Liver (tissue), 9 donors: ENCODE measurements around the gene SMIM27. TPM values are rescaled to one million over a fixed set of nuclear protein-coding genes. Genes with fewer than 3 reads are reported as not detected.

Experiments
- DNase-seq: peaks from one replicate; pipeline ENCODE4 v3.0.0-alpha.2; 2017; ENCODE audit warnings: low spot score
- H3K27ac ChIP-seq, 2 donors: one replicate each; pipeline ENCODE4 v1.7.0; 2013; ENCODE audit warnings: inconsistent platforms in 2 of 2, low read length in 2 of 2, control low read depth in 1 of 2, low read depth in 1 of 2, mild to moderate bottlenecking in 1 of 2
- H3K27me3 ChIP-seq, 4 donors: one replicate each; pipeline versions ENCODE4 v1.6.1 to v1.7.0; 2013; ENCODE audit warnings: low read length in 3 of 4, inconsistent platforms in 1 of 4, mild to moderate bottlenecking in 1 of 4, moderate library complexity in 1 of 4; ENCODE audit not compliant: control insufficient read depth in 4 of 4, insufficient read depth in 4 of 4
- H3K36me3 ChIP-seq, 4 donors: one replicate each; pipeline versions ENCODE4 v1.6.1 to v1.7.0; 2013; ENCODE audit warnings: low read length in 3 of 4, mild to moderate bottlenecking in 3 of 4, low read depth in 1 of 4, moderate library complexity in 1 of 4; ENCODE audit not compliant: control insufficient read depth in 4 of 4, insufficient read depth in 3 of 4
- H3K4me1 ChIP-seq, 4 donors: one replicate each; pipeline versions ENCODE4 v1.6.1 to v1.7.0; 2013; ENCODE audit warnings: low read length in 3 of 4, mild to moderate bottlenecking in 3 of 4, moderate library complexity in 1 of 4; ENCODE audit not compliant: control insufficient read depth in 4 of 4, insufficient read depth in 4 of 4
- H3K4me3 ChIP-seq, 3 donors: one replicate each; pipeline versions ENCODE4 v1.6.1 to v1.7.0; 2013; ENCODE audit warnings: low read length in 3 of 3, control low read depth in 1 of 3, low read depth in 1 of 3, mild to moderate bottlenecking in 1 of 3
- H3K9ac ChIP-seq, 2 donors: one replicate each; pipeline ENCODE4 v1.7.0; 2013; ENCODE audit warnings: low read length in 2 of 2, mild to moderate bottlenecking in 2 of 2, moderate library complexity in 2 of 2, control low read depth in 1 of 2, low read depth in 1 of 2
- H3K9me3 ChIP-seq, 4 donors: one replicate each; pipeline versions ENCODE4 v1.6.1 to v1.7.0; 2013; ENCODE audit warnings: low read length in 3 of 4; ENCODE audit not compliant: control insufficient read depth in 4 of 4
- CTCF ChIP-seq: fragments of 150-350 bp; IDR thresholded peaks from 2 replicates; pipeline ENCODE4 v1.5.1; 2017; ENCODE audit warnings: improper control_type of control experiment, low read depth, low read length; ENCODE audit not compliant: missing input control
- EGR1 ChIP-seq, 2 donors: IDR thresholded peaks; 2 replicates each; pipeline ENCODE4 v1.6.1; 2016 to 2018; ENCODE audit warnings: antibody characterized with exemption in 2 of 2, low read depth in 2 of 2
- FOXA1 ChIP-seq: IDR thresholded peaks from 2 replicates; pipeline ENCODE4 v1.6.1; 2016; ENCODE audit warnings: antibody characterized with exemption
- FOXA2 ChIP-seq: IDR thresholded peaks from 2 replicates; pipeline ENCODE4 v1.6.1; 2016; ENCODE audit warnings: antibody characterized with exemption
- GABPA ChIP-seq, 2 donors: IDR thresholded peaks in 1 of 2; conservative IDR thresholded peaks in 1 of 2; 2 replicates each; pipeline ENCODE4 v1.6.1; 2016; ENCODE audit warnings: antibody characterized with exemption in 2 of 2, mild to moderate bottlenecking in 1 of 2, moderate library complexity in 1 of 2
- HNF4A ChIP-seq, 2 donors: conservative IDR thresholded peaks; 2 replicates each; pipeline ENCODE4 v1.6.1; 2016; ENCODE audit warnings: antibody characterized with exemption in 2 of 2, mild to moderate bottlenecking in 2 of 2
- HNF4G ChIP-seq: IDR thresholded peaks from 2 replicates; pipeline ENCODE4 v1.6.1; 2016; ENCODE audit warnings: antibody characterized with exemption
- JUND ChIP-seq, 2 donors: IDR thresholded peaks; 2 replicates each; pipeline ENCODE4 v1.6.1; 2016; ENCODE audit warnings: antibody characterized with exemption in 2 of 2
- MAX ChIP-seq: IDR thresholded peaks from 2 replicates; pipeline ENCODE4 v1.6.1; 2016; ENCODE audit warnings: antibody characterized with exemption
- NR2F2 ChIP-seq: IDR thresholded peaks from 2 replicates; pipeline ENCODE4 v1.6.1; 2016; ENCODE audit warnings: antibody characterized with exemption
- RAD21 ChIP-seq, 2 donors: IDR thresholded peaks; 2 replicates each; pipeline ENCODE4 v1.6.1; 2016; ENCODE audit warnings: antibody characterized with exemption in 2 of 2, mild to moderate bottlenecking in 2 of 2
- REST ChIP-seq: IDR thresholded peaks from 2 replicates; pipeline ENCODE4 v1.6.1; 2016; ENCODE audit warnings: antibody characterized with exemption, mild to moderate bottlenecking
- RXRA ChIP-seq, 2 donors: IDR thresholded peaks; 2 replicates each; pipeline ENCODE4 v1.6.1; 2017 to 2018; ENCODE audit warnings: antibody characterized with exemption in 2 of 2, mild to moderate bottlenecking in 1 of 2
- SP1 ChIP-seq: IDR thresholded peaks from 2 replicates; pipeline ENCODE4 v1.6.1; 2018; ENCODE audit warnings: antibody characterized with exemption, mild to moderate bottlenecking
- TAF1 ChIP-seq: conservative IDR thresholded peaks from 2 replicates; pipeline ENCODE4 v1.6.1; 2016; ENCODE audit warnings: antibody characterized with exemption, mild to moderate bottlenecking
- YY1 ChIP-seq: IDR thresholded peaks from 2 replicates; pipeline ENCODE4 v1.6.1; 2016; ENCODE audit warnings: antibody characterized with exemption, mild to moderate bottlenecking
- ZBTB33 ChIP-seq: IDR thresholded peaks from 2 replicates; pipeline ENCODE4 v1.6.1; 2016; ENCODE audit warnings: antibody characterized with exemption
- WGBS: extraction: QIAGEN DNeasy Blood & Tissue Kit; methylation state at CpG from one replicate; pipeline ENCODE4 v1.1.7; 2013; 5-methylcytosine and 5-hydroxymethylcytosine counted together
- polyA plus RNA-seq, 2 donors: library from polyadenylated mRNA; stranded (reverse) in 1 of 2; unstranded in 1 of 2; fragments of 200-250 nt in 1 of 2; fragments of >200 nt in 1 of 2; fragmentation: Nextera tagmentation in 1 of 2; extraction: Ambion mirVana in 1 of 2; gene quantifications; one replicate each; pipeline versions ENCODE4 v1.2.1 to v1.2.3, GENCODE V29; 2013 to 2015
- total RNA-seq, 2 donors: library from RNA; depleted of rRNA; stranded (reverse); fragments of >200 nt; gene quantifications; one replicate each; pipeline ENCODE4 v1.2.3, GENCODE V29; 2014
- TF ChIP-seq, protein P1 (sequence below): IDR thresholded peaks from 2 replicates; pipeline ENCODE4 v1.6.1; 2016; ENCODE audit warnings: antibody characterized with exemption
- donor health status: healthy.
- donor health status: healthy.
- donor health status: healthy.
- donor health status: healthy.
- donor health status: healthy.

The SMIM27 gene
- total and polyA plus RNA-seq, 4 donors: 1.0 to 17.0 (median 4.4) TPM

DNA sequence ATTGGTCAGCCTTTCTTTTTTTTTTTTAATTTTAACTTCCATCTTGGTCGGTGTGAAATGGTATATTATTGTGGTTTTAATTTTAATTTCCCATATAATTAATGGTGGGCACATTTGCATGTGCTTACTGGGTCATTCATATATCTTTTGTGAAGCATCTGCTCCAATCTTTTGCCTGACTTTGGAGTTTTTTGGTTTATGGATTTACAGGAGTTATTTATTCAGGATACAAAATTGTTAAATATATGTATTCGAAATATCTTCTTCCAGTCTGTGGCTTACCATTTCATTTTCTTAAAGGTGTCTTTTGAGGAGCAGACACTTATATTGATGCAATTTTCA is 25.4 kb upstream of the SMIM27 start:
- Histone ChIP-seq H3K27me3 (no peaks in the 10 kb centered on the region), H3K9me3 (no peaks in the 10 kb centered on the region), H3K27ac (peak overlapping the region; percentile 62 to 78), H3K4me3 (peak overlapping the region in 2 of 3 donors; percentile 53 to 60), H3K9ac (peak overlapping the region in 1 of 2 donors; percentile 51), H3K36me3 (peaks cover 0 to 2% (median under 1%) of the 10 kb centered on the region in 4 donors), H3K4me1 (peaks cover 13 to 33% (median 20%) of the 10 kb centered on the region in 4 donors)
- 9% methylated on average over 2 of the region's 2 CpGs for WGBS
- TF ChIP-seq YY1 (no peak), RXRA (IDR thresholded peaks at IDR 0.05) (no peak), ZBTB33 (no peak), EGR1 (IDR thresholded peaks at IDR 0.05; ENCODE audit: low read depth in 2 of 2) (no peak), TAF1 (no peak), REST (no peak), JUND (IDR thresholded peaks at IDR 0.05) (no peak), CTCF (no peak), NR2F2 (no peak), FOXA1 (no peak), HNF4G (no peak), SP1 (no peak), MAX (no peak), GABPA (IDR thresholded peaks at IDR 0.05 in 1 of 2, conservative IDR thresholded peaks at IDR 0.05 in 1 of 2) (no peak), HNF4A (conservative IDR thresholded peaks at IDR 0.05) (no peak), RAD21 (IDR thresholded peaks at IDR 0.05) (no peak), FOXA2 (no peak)
- TF ChIP-seq, protein P1, sequence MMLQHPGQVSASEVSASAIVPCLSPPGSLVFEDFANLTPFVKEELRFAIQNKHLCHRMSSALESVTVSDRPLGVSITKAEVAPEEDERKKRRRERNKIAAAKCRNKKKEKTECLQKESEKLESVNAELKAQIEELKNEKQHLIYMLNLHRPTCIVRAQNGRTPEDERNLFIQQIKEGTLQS: no peak
- no peak for DNase-seq

- Histone ChIP-seq H3K4me3 (no peak overlapping the region), H3K36me3 (no peaks in the 10 kb centered on the region), H3K9me3 (no peaks in the 10 kb centered on the region), H3K9ac (no peak overlapping the region), H3K27ac (no peak overlapping the region), H3K4me1 (no peaks in the 10 kb centered on the region), H3K27me3 (no peaks in the 10 kb centered on the region)
- 97% methylated on average over 6 of the region's 6 CpGs for WGBS
- DNase-seq: no peak
- TF ChIP-seq TAF1: no peak
- TF ChIP-seq, protein P1: no peak
- no peak for TF ChIP-seq RXRA (IDR thresholded peaks at IDR 0.05)
- TF ChIP-seq ZBTB33: no peak
- TF ChIP-seq RAD21 (IDR thresholded peaks at IDR 0.05): no peak
- TF ChIP-seq FOXA1: no peak
- TF ChIP-seq CTCF: no peak
- no peak for TF ChIP-seq MAX
Observed at GRCh38 chr9:32533336-32533735, 18.8 kb upstream of the SMIM27 start.
